ENCODE data around the gene NEURL1. TPM values are rescaled to one million over a fixed set of nuclear protein-coding genes. Genes with fewer than 3 reads are reported as not detected.

Gene NEURL1
- total RNA-seq, 1 donor from 2014 or later: 0.93 TPM

DNA sequence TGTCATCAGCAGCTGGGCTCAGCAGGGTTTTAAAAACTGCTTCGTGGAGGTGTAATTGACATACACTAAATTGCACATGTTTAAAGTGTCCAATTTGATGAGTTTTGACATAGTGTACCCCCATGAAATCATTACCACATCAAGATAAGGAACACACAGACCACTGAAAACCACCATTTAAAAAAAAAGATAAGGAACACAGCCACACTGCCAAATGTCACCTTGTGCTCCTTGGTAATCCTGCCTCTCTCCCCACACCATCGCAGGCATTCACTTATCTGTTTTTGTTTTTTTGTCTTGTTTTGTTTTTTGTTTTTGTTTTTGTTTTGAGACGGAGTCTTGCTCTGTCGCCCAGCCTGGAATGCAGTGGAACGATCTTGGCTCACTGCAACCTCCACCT, 75.0 kb downstream of the NEURL1 start:
- ChIA-PET POLR2A (no interaction called here), CTCF (no interaction called here)
- DNase-seq: no peak

DNA sequence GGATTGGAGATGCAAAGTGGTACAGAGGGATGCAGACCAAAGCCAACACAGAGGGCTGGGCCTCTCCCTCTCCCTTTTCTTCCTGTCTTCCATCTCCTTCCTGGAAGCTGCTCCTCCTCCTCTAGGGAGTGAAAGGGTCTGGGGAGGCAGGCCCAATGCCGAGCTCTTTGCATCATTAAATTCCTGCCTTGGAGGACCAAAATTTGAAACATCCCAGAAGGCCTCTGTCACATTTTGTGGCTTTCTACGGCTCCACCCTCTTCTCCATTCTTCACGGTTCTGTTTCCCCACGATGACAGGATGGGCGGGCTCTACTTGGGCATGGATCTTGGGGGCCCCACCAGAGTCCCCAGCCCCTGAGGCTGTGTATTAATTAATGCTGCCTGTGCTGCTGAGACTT, 76.4 kb downstream of the NEURL1 start:
- Mint-ChIP-seq H3K9me3 (no peaks in the 10 kb centered on the region), H3K4me3 (no peak overlapping the region), H3K27me3 (peaks cover 4% of the 10 kb centered on the region), H3K4me1 (no peaks in the 10 kb centered on the region), H3K27ac (no peak overlapping the region), H3K36me3 (ENCODE audit: low read depth) (no peaks in the 10 kb centered on the region)
- TF ChIP-seq, protein P1, sequence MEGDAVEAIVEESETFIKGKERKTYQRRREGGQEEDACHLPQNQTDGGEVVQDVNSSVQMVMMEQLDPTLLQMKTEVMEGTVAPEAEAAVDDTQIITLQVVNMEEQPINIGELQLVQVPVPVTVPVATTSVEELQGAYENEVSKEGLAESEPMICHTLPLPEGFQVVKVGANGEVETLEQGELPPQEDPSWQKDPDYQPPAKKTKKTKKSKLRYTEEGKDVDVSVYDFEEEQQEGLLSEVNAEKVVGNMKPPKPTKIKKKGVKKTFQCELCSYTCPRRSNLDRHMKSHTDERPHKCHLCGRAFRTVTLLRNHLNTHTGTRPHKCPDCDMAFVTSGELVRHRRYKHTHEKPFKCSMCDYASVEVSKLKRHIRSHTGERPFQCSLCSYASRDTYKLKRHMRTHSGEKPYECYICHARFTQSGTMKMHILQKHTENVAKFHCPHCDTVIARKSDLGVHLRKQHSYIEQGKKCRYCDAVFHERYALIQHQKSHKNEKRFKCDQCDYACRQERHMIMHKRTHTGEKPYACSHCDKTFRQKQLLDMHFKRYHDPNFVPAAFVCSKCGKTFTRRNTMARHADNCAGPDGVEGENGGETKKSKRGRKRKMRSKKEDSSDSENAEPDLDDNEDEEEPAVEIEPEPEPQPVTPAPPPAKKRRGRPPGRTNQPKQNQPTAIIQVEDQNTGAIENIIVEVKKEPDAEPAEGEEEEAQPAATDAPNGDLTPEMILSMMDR (IDR thresholded peaks at IDR 0.05): no peak
- intact Hi-C loops (cut with micrococcal nuclease): no loop called here
- ATAC-seq (ENCODE audit: low read depth) (no peak), DNase-seq (no peak)
- POLR2A ChIA-PET: no interaction called here
- CTCF ChIA-PET: no interaction called here

More for the DNA sequence above, 75.0 kb downstream of the NEURL1 start:
- Mint-ChIP-seq H3K36me3 (ENCODE audit: low read depth) (no peaks in the 10 kb centered on the region), H3K4me1 (peaks cover 2% of the 10 kb centered on the region), H3K27ac (no peak overlapping the region), H3K27me3 (peaks cover 4% of the 10 kb centered on the region), H3K4me3 (no peak overlapping the region), H3K9me3 (no peaks in the 10 kb centered on the region)
- no peak for ATAC-seq (ENCODE audit: low read depth)
- intact Hi-C loops (cut with micrococcal nuclease): no loop called here
- TF ChIP-seq, protein P1 (IDR thresholded peaks at IDR 0.05): no peak

DNA sequence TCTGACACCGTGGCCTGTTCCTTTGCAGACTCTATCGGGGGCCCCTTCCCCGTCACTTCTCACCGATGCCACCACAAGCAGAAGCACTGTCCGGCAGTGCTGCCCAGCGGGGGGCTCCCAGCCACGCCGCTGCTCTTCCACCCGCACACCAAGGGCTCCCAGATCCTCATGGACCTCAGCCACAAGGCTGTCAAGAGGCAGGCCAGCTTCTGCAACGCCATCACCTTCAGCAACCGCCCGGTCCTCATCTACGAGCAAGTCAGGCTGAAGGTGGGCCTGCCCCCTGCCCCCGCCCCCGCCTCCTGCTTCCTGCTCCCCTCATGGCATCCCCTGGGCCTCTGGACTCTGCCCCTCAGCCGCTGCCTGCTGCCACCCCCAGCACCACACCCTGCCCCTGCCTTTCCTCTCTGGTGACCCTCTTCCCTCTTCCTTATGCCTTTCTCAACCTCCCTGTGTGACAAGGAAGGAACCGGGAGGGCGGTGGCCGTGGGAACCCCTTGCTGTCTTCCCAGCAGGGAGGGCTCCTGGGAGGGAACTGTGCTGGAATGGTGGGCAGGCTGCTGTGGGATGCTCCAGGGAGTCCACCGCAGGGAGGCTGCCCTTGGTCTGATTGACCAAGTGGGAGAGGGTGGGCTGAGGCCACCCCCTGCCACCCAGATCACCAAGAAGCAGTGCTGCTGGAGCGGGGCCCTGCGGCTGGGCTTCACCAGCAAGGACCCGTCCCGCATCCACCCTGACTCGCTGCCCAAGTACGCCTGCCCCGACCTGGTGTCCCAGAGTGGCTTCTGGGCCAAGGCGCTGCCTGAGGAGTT, 77.5 kb downstream of the NEURL1 start:
- ChIA-PET CTCF (no interaction called here), POLR2A (no interaction called here)
- intact Hi-C loops (cut with micrococcal nuclease): no loop called here
- TF ChIP-seq, protein P1 (IDR thresholded peaks at IDR 0.05): no peak
- DNase-seq (no peak), ATAC-seq (ENCODE audit: low read depth) (no peak)
- Mint-ChIP-seq H3K27ac (no peak overlapping the region), H3K9me3 (no peaks in the 10 kb centered on the region), H3K4me1 (no peaks in the 10 kb centered on the region), H3K27me3 (peaks cover 4% of the 10 kb centered on the region), H3K36me3 (ENCODE audit: low read depth) (no peaks in the 10 kb centered on the region), H3K4me3 (no peak overlapping the region)

DNA sequence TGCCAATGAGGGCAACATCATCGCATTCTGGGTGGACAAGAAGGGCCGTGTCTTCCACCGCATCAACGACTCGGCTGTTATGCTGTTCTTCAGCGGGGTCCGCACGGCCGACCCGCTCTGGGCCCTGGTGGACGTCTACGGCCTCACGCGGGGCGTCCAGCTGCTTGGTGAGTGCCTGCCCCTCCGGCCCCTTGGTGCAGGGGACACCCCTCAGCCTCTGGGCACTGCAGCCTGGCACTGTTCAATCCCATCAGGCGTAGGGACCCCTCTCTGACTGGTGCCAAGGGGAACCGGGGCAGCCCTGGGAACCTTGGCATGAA, 78.1 kb downstream of the NEURL1 start:
- intact Hi-C loops (cut with micrococcal nuclease): no loop called here
- ChIA-PET POLR2A (no interaction called here), CTCF (no interaction called here)
- no peak overlapping the region for H3K4me3 Mint-ChIP-seq
- TF ChIP-seq, protein P1 (IDR thresholded peaks at IDR 0.05): no peak
- ATAC-seq (ENCODE audit: low read depth) (no peak), DNase-seq (no peak)
- H3K36me3 Mint-ChIP-seq (ENCODE audit: low read depth): no peaks in the 10 kb centered on the region
- peaks cover 4% of the 10 kb centered on the region for H3K27me3 Mint-ChIP-seq
- no peak overlapping the region for H3K27ac Mint-ChIP-seq
- H3K9me3 Mint-ChIP-seq: no peaks in the 10 kb centered on the region
- no peaks in the 10 kb centered on the region for H3K4me1 Mint-ChIP-seq

DNA sequence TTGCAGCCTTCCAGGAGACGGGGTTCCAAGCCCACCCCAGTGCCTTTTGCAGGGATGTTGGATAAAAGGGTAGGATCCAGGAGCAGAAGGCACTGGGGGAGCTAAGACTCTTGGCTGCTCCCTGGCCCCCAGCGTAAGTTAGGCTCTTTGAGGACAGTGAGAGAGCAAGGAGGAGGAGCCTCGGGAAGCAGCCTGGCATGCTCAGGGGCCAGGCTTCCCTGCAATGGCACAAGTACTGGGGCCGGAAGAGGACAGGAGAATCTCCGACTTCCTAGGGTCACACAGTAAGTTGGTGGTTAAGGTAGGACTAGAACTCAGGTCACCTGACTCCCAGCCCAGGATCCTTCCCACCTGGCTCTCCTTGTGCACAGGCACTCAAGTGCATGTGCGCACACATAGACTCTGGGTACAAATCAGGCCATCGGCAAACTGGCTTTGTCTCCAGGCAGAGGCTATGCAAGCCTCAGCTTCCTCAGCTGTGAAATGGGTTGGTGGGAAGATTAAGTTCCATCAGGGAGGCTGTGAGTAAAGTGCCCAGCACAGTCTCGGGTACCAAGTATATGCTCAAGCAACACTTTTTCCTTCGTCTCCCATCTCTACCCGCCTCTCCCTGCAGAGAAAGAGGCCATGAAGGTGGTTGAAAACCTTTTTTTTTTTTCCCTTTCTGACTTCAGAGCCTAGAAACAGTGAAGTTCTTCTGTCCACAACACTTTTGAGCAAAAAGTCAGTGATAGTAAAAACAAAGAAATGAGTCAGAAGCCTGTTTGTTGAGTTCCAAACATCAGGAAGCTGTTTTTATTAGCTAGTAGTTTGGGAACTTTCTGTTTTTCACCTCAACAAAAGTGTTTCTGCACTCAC, 79.1 kb downstream of the NEURL1 start:
- intact Hi-C loops (cut with micrococcal nuclease): no loop called here
- DNase-seq (no peak), ATAC-seq (ENCODE audit: low read depth) (no peak)
- Mint-ChIP-seq H3K27ac (no peak overlapping the region), H3K36me3 (ENCODE audit: low read depth) (no peaks in the 10 kb centered on the region), H3K4me3 (no peak overlapping the region), H3K4me1 (no peaks in the 10 kb centered on the region), H3K27me3 (peaks cover 4% of the 10 kb centered on the region), H3K9me3 (no peaks in the 10 kb centered on the region)
- TF ChIP-seq, protein P1 (IDR thresholded peaks at IDR 0.05): no peak
- CTCF ChIA-PET: no interaction called here
- POLR2A ChIA-PET: no interaction called here
